NCI-H2081 (cell line): ENCODE results near the gene SPINT3.
"Not testable (repeated sequence)": the region's sequence is repeated elsewhere in the genome, so short reads cannot be mapped to it uniquely, and the experiment has no call there.

Experiments
- DNase-seq, 2 experiments: peaks; one replicate each; lab custom pipeline; 2025; lab: John Stamatoyannopoulos, UW

Gene SPINT3

DNA sequence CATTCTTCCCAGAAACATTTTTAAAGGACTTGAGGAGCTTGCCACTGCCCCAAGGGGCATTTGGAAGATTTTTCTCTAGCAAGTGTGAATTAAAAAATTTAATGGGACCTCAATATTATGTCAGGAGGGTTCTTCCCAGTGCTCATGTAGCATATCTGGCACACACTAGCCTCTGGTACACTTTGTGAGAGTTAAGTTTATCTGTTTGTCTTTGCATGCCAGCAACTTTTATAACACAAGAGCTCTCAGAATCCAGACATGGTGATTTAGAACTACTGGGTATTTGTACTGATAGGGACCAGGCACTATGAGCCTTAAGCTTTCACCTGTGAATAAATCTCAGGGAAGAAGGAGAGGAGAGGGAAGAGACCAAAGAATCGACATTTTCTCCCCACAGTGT is 12.9 kb downstream of the SPINT3 start:
- no peak for DNase-seq

DNA sequence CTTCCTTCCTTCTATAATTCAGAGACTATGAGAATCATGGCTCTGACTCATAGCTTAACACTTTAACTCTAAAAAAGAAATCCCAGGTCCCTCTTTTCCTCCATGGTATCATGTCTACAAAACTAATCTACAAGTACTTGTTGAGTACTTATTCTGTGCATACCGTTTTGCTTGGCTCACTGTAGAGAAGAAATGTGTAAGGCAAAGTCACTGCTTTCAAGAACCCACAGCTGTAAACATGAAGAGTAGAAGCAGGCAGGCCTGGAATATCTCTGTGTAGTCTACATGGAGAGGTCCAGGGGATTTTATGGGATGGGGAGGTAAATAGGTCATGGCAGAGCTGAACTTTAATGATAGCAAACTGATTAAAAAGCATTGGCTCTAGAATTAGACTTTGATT is 13.8 kb downstream of the SPINT3 start:
- no peak for DNase-seq

GRCh38 chr20:45500022-45500421 is 15.4 kb downstream of the SPINT3 start:
- DNase-seq: no peak

DNA sequence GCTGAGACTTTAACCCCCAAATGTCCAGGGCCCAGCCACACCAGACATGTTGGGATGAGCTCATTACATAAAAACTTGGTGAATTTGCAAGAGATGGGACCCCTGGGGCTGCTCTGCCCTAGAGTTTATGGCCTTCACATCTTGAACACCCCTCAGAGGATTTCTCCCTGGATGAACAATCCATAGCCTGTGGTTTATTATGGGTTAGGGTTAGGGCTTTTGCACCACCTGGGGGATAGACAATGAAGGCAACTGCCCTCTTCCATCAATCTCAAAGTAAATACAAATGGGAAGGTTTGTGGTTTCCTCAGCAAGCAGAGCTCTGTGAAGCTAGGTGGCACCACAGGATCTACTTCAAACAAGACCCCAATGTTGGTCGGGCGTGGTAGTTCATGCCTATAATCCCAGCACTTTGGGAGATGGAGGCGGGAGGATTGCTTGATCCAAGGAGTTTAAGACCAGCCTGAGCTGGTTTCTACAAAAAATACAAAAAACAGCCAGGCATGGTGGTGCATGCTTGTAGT is 17.4 kb downstream of the SPINT3 start:
- no peak for DNase-seq

DNA sequence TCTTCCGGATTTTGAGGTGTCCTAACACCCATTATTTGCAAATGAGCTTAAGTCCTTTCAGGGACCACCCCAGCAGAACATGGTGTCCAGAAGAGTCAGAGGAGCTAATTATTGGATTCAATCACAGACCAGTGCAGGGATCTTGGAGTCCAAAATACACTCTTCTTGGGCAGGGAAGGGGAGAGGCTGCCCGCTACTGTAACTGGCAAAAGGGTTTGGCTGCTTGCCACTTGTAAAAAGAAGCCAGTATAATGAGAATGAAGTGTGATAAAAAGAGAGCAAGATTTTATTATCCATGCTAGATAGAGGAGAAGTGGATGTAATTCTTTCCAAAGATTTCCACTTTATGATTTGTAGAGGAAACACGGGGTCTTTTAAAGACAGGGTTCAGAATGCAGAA is 19.3 kb downstream of the SPINT3 start:
- no peak for DNase-seq

DNA sequence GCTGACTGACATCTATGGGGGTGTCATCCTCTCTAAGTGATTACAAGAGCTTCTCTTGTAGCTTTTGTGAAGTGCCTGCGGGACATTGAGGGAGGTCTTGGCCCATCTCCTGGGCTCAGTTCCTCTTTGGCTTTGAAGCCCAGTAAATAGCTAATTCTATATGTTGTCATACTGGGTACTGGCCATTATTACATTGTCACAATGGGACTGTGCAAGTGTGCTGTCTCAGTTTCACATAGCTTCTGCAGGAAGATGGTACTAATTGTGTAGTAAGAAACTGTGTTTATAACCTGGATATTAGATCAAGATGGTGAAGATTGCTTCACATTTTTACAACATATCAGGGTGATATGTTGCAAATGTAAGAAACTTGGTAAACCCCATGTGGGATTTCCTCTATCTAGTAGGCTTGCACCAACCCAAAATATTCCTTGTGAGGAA is 19.9 kb downstream of the SPINT3 start:
- DNase-seq: no peak

DNA sequence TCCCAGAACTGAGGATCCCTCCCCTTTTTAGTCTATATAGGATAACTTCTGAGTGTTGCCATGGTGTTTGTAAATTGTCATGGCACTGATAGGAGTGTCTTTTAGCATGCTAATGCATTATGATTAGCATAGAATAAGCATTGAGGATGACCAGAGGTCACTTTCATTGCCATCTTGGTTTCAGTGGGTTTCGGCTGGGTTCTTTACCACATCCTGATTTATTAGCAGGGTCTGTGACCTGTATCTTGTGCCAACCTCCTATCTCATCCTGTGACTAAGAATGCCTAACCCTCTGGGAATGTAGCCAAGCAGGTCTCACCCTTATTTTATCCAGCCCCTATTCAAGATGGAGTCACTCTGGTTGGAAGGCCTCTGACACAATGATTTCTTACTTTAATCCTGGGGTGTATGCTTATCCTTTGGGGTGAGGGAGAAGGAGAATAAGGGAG is 26.3 kb downstream of the SPINT3 start:
- DNase-seq: no peak

GRCh38 chr20:45487231-45487635 is 28.2 kb downstream of the SPINT3 start:
- DNase-seq: no peak

DNA sequence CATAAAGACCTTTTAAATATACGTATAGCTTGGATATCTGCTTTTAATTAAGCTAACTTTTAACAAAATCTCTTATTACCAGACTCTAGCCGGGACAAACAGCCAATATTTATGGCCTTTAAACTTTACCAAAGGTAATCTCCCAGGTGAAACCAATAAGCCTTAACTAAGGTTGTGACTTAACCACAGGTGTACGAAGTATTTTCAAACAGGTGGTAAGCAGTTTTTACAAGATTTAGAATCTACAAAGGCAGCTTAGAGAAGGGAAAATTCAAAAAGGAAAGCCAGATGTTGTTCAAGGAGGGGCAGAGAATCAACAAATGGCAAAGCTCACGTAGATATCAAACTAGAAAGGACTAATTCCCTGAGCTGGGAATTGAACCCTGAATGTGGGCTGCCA is 30.0 kb downstream of the SPINT3 start:
- no peak for DNase-seq

- DNase-seq: no peak
These were observed 30.7 kb downstream of the SPINT3 start for GRCh38 chr20:45484676-45485075.

DNA sequence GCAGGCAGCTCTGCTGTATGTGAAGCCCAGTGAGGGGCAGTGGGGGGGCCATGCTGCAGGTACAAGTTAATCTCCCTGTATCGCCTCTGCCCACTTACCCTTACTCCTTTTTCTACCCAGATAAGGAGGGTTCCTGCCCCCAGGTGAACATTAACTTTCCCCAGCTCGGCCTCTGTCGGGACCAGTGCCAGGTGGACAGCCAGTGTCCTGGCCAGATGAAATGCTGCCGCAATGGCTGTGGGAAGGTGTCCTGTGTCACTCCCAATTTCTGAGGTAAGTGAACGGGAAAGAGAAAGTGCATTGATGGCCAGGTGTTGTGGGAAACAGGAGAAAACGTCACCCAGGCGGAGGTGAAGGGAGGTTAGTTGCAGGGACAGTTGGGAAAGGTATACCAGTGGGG is 35.6 kb downstream of the SPINT3 start:
- DNase-seq: no peak

DNA sequence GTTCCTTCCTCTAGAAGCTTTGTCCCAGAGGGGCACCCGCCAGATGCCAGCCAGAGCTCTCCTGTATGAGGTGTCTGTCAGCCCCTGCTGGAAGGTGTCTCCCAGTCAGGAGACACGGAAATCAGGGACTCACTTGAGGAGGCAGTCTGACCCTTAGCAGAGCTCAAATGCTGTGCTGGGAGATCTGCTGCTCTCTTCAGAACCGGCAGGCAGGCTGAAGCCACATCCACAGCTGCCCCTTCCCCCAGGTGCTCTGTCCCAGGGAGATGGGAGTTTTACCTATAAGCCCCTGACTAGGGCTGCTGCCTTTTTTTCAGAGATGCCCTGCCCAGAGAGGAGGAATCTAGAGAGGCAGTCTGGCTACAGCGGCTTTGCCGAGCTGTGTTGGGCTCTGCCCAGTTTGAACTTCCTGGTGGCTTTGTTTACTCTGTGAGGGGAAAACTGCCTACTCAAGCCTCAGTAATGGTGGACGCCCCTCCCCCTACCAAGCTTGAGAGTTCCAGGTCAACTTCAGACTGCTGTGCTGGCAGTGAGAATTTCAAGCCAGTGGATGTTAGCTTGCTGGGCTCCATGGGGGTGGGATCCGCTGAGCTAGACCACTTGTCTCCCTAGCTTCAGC is 37.8 kb downstream of the SPINT3 start:
- DNase-seq: not testable (repeated sequence)

DNA sequence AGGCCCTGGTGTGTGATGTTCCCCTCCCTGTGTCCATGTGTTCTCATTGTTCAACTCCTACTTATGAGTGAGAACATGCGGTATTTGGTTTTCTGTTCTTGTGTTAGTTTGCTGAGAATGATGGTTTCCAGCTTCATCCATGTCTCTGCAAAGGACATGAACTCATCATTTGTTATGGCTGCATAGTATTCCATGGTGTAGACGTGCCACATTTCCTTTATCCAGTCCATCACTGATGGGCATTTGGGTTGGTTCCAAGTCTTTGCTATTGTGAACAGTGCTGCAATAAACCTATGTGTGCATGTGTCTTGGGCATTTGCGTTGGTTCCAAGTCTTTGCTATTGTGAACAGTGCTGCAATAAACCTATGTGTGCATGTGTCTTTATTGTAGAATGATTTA is 43.1 kb downstream of the SPINT3 start:
- DNase-seq: not testable (repeated sequence)

DNA sequence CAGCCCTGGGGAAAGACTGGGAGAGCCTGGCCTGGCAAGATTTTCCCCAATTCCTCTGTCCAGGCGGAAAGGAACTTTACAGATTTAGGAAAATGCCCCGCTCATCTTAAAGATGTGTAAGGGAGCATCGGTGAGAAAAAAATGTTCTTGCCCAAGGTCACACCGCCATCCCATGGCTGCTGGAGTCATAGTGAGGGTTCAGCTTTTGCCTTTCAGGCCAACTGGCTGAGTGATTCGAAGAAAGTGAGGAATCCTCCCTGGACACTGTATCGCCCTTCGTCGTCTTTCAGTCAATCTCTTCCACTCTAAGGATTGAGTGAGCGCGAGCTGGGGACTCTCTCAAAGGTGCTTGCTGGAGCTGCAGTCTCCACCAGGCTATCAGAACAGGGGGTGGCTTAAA is 44.5 kb downstream of the SPINT3 start:
- DNase-seq: peak in 1 of 2 experiments; percentile 20

DNA sequence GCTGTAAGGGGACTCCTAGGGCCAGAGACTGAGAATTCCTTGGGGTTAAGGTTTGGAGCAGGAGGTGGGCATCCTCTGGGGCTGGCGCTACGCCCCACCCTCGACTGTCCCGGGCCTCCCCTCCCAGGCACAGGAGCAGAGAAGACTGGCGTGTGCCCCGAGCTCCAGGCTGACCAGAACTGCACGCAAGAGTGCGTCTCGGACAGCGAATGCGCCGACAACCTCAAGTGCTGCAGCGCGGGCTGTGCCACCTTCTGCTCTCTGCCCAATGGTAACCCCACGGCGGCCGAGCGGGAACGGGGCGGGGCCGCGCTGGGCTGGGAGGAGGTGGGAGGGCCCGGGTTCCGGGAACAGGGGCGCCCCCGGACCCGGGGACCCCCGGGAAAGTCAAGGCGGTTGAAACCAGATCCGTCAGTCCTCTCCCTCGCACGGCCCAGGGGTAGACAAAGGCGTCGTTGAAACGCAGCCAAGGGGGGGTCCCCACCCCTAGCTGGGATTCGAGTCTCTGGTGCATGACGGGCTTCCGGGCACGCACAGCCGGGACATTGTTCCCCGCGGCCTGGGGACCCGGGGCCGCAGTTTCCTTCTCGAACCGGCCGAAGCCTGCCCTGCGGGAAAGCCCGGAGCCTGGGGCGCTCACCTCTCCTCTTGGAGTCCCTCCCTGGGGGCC is 45.0 kb downstream of the SPINT3 start:
- DNase-seq: peak in 1 of 2 experiments; percentile 47

DNA sequence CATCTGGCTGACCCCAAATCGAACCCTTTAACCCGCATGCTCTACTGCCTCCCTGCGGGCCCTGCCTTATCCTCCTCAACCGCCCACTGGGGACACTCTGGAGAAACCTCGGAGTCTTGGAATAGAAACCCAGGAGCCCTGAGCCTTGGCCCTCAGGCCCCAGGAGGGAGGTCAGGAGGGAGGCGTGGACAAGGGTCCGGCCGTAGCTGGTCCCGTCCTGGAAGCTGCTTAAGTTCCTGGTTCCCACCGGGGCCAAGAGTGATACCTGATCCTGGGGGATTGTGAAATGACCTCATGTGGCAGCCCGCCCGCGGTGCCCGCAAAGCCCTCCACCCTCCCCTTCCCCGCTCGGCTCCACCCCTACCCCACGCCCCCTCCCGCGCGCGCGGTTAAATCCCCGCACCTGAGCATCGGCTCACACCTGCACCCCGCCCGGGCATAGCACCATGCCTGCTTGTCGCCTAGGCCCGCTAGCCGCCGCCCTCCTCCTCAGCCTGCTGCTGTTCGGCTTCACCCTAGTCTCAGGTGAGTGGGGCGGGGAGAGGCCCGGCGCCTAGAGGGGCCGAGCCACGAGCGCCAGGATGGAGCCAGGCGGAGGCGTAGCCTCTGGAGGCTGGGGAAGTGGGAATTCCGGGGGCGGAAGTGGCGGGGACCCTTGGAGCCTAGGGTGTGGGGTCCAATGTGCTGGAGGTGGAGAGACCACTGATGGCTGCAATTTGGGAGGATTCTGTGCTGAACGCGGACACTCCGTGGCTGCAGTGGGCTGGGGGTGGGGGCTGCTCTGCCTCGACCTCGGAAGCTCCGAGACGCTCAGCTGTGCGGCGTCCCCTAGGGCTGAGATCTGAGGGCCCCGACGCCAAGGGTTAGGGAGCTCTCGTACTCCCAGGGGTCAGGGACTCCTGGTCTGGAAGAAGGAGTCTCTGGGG is 45.8 kb downstream of the SPINT3 start, which contains the start of gene WFDC2:
Gene WFDC2, plus strand, starts transcription at position 418 of the 926 bp plus-strand sequence. Its CDS starts 29 bp downstream, at position 447.
- peak in 1 of 2 experiments; percentile 39 for DNase-seq

GRCh38 chr20:45467861-45468260 is 47.6 kb downstream of the SPINT3 start:
- peak; percentile 63 to 83 for DNase-seq

- DNase-seq: no peak
These were observed 48.2 kb downstream of the SPINT3 start for GRCh38 chr20:45467172-45467571.

GRCh38 chr20:45465491-45466266 is 49.7 kb downstream of the SPINT3 start:
- no peak for DNase-seq

DNA sequence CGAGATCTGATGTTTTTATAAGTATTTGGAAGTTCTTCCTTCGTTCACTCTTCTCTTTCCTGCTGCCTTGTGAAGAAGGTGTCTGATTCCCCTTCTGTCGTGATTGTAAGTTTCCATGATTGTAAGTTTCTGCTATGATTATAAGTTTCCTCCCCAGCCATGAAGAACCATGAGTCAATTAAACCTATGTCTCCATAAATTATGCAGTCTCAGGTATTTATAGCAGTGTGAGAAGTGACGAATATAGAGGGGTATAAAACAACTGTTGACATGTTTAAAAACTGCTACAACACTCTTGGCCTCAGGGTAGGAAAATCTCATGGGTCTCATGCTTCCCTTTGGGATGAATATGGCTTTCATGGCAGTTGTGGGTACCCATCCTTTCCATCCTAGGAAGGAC is 51.7 kb downstream of the SPINT3 start:
- DNase-seq: no peak

DNA sequence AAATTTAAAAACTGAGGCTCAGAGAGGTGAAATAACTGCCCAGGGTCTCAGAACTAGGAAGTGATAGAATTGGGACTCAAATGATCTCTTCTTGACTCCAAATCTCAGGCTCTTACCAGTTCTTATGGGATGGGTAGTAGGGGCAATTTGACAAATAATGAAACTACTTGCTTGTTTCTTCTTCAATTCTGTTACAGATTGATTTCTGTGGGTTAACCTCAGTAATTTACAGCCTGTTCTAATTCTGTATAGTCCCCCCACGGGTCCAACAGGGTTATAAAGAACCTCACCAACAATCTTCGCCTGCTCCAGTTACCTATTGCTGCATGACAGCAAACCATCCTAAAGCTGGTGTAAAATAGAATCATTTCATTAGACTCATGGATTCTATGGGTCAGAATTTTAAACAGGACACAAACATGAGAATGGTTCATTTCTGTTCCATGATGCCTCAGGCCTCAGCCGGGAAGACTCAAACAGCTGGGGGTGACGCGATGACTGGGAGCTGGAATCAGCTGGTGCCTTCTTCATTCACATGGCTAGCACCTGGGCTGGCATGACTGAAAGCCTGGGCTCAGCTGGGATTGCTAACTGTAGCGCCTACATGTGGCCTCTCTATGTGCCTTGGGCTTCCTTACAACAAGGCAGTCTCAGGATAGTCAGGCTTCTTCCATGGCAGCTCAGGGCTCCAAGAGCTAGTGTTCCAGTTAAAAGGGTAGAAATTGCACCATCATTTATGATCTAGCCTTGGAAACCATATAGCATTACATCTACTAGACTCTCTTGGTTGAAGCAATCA is 52.5 kb downstream of the SPINT3 start:
- no peak for DNase-seq
